ENCODE results near the gene VSIG8.

DNA sequence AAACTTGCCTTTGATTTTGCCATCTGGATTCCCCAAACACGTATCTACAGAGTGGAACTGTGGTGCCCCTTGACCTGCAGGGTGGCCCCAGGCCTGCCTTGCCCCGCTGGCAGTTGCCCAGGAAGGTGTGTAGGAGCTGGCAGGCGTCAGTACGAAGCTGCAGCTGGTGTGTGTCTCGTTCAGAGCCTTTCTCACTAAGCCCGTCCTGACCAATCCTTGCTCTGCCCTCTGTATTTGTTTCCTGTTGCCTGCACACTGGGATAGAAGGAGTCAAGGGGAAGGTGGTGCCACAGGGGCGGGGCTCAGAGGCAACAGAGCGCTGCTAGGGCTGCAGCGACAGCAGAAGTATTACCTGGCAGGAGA is 5.2 kb upstream of the VSIG8 start:
- TF ChIP-seq CTBP1 (IDR thresholded peaks at IDR 0.05; ENCODE audit: borderline replicate concordance) (no peak), FOXK2 (IDR thresholded peaks at IDR 0.05) (no peak)
